Activated naive CD4-positive, alpha-beta T cell treated with anti-CD3 and anti-CD28 coated beads for 36 hours (primary cell): ENCODE measurements around the gene LYSMD3. TPM values are rescaled to one million over a fixed set of nuclear protein-coding genes. Genes with fewer than 3 reads are reported as not detected.
A peak's percentile ranks its signal among the peaks of the same experiment; 100 is the strongest.
"Not testable (repeated sequence)": the region's sequence is repeated elsewhere in the genome, so short reads cannot be mapped to it uniquely, and the experiment has no call there.

Source experiments
- CTCF ChIA-PET: fragments of 350-600 bp; sonication (Branson Sonifier 250); formaldehyde crosslinking; loops from one replicate; lab custom pipeline; 2021; ENCODE audit warnings: antibody characterized with exemption; lab: Charles Lee
- DNase-seq: peaks from one replicate; pipeline ENCODE4 v3.0.0-alpha.2; 2020
- H3K27ac Mint-ChIP-seq: one replicate; pipeline ENCODE4 v1.8.0; 2021; ENCODE audit warnings: mild to moderate bottlenecking, mixed read lengths
- H3K27me3 Mint-ChIP-seq: one replicate; pipeline ENCODE4 v1.8.0; 2021; ENCODE audit warnings: low read depth, mixed read lengths
- H3K36me3 Mint-ChIP-seq: one replicate; pipeline ENCODE4 v1.8.0; 2021; ENCODE audit warnings: low read depth, mixed read lengths
- H3K4me1 Mint-ChIP-seq: one replicate; pipeline ENCODE4 v1.8.0; 2021; ENCODE audit warnings: low read depth, mixed read lengths
- H3K4me3 Mint-ChIP-seq: one replicate; pipeline ENCODE4 v1.8.0; 2021; ENCODE audit warnings: mild to moderate bottlenecking, moderate library complexity, mixed read lengths
- H3K9me3 Mint-ChIP-seq: one replicate; pipeline ENCODE4 v1.8.0; 2021; ENCODE audit warnings: mixed read lengths
- intact Hi-C: fragments of 100-400 bp; cut with micrococcal nuclease; formaldehyde crosslinking; loops from one replicate; pipeline ENCODE4 v1.15.1; 2023
- total RNA-seq, 2 experiments: library from RNA; stranded (reverse); gene quantifications; one replicate each; pipeline ENCODE4 v1.2.3, GENCODE V29; 2021

Gene LYSMD3
- total RNA-seq: 10 to 100 TPM; 10.2 to 11.1 TPM

- Mint-ChIP-seq H3K9me3 (no peaks in the 10 kb centered on the region), H3K4me3 (peak within 1 kb of the TSS; percentile 95), H3K4me1 (peaks cover 22% of the 10 kb centered on the region), H3K36me3 (peaks cover 2% of the 10 kb centered on the region), H3K27ac (peak within 1 kb of the TSS; percentile 90), H3K27me3 (peaks cover 6% of the 10 kb centered on the region)
- intact Hi-C loops: loop anchor here (1.0 kb wide), 3 partner anchors 55 to 852 kb away; partner anchors contain the start of genes CETN3, MBLAC2 and POLR3G
- DNase-seq: peak; percentile 98
- CTCF ChIA-PET: interaction anchor here (0.6 to 3.8 kb wide), 8 partner anchors 50 to 254 kb away, joined by 3 to 50 read pairs (median 3); partner anchors contain the start of genes MBLAC2 and POLR3G
These were observed at the start of gene LYSMD3 for GRCh38 chr5:90529194-90529938. Gene LYSMD3, minus strand, starts transcription at chr5:90529584. Its CDS starts 4,295 bp downstream, at chr5:90525289.

GRCh38 chr5:90576566-90576965 is 47.2 kb upstream of the LYSMD3 start:
- DNase-seq, H3K4me3 Mint-ChIP-seq, H3K27ac Mint-ChIP-seq, intact Hi-C loops, CTCF ChIA-PET, H3K4me1 Mint-ChIP-seq, H3K36me3 Mint-ChIP-seq: not testable (repeated sequence)
- peaks cover 43% of the 10 kb centered on the region for H3K27me3 Mint-ChIP-seq
- H3K9me3 Mint-ChIP-seq: peaks cover 13% of the 10 kb centered on the region

GRCh38 chr5:90575712-90576111 is 46.3 kb upstream of the LYSMD3 start:
- CTCF ChIA-PET: no interaction called here
- H3K27ac Mint-ChIP-seq: no peak overlapping the region
- H3K4me3 Mint-ChIP-seq: no peak overlapping the region
- peaks cover 43% of the 10 kb centered on the region for H3K27me3 Mint-ChIP-seq
- H3K9me3 Mint-ChIP-seq: peaks cover 10% of the 10 kb centered on the region
- intact Hi-C loops: no loop called here
- no peak for DNase-seq
- no peaks in the 10 kb centered on the region for H3K4me1 Mint-ChIP-seq
- no peaks in the 10 kb centered on the region for H3K36me3 Mint-ChIP-seq

GRCh38 chr5:90571147-90571773 is 41.9 kb upstream of the LYSMD3 start:
- peaks cover 25% of the 10 kb centered on the region for H3K27me3 Mint-ChIP-seq
- intact Hi-C loops: no loop called here
- DNase-seq: no peak
- CTCF ChIA-PET: interaction anchor here (1.4 kb wide), 1 partner anchor 213 kb away, joined by 4 read pairs; no protein-coding TSS in a partner anchor
- H3K4me1 Mint-ChIP-seq: no peaks in the 10 kb centered on the region
- H3K4me3 Mint-ChIP-seq: no peak overlapping the region
- H3K27ac Mint-ChIP-seq: no peak overlapping the region
- H3K9me3 Mint-ChIP-seq: peaks cover 2% of the 10 kb centered on the region
- no peaks in the 10 kb centered on the region for H3K36me3 Mint-ChIP-seq

GRCh38 chr5:90570034-90570433 is 40.6 kb upstream of the LYSMD3 start:
- H3K9me3 Mint-ChIP-seq: no peaks in the 10 kb centered on the region
- H3K27me3 Mint-ChIP-seq: peaks cover 27% of the 10 kb centered on the region
- CTCF ChIA-PET: no interaction called here
- intact Hi-C loops: no loop called here
- H3K27ac Mint-ChIP-seq: no peak overlapping the region
- no peaks in the 10 kb centered on the region for H3K4me1 Mint-ChIP-seq
- no peaks in the 10 kb centered on the region for H3K36me3 Mint-ChIP-seq
- no peak for DNase-seq
- no peak overlapping the region for H3K4me3 Mint-ChIP-seq

GRCh38 chr5:90569084-90569483 is 39.7 kb upstream of the LYSMD3 start:
- H3K27ac Mint-ChIP-seq: no peak overlapping the region
- no peaks in the 10 kb centered on the region for H3K4me1 Mint-ChIP-seq
- no peaks in the 10 kb centered on the region for H3K36me3 Mint-ChIP-seq
- H3K9me3 Mint-ChIP-seq: no peaks in the 10 kb centered on the region
- intact Hi-C loops: no loop called here
- no peak for DNase-seq
- H3K27me3 Mint-ChIP-seq: peaks cover 26% of the 10 kb centered on the region
- CTCF ChIA-PET: no interaction called here
- no peak overlapping the region for H3K4me3 Mint-ChIP-seq

- no peak for DNase-seq
- Mint-ChIP-seq H3K36me3 (no peaks in the 10 kb centered on the region), H3K4me3 (no peak overlapping the region), H3K27ac (no peak overlapping the region), H3K9me3 (no peaks in the 10 kb centered on the region), H3K27me3 (peaks cover 29% of the 10 kb centered on the region), H3K4me1 (no peaks in the 10 kb centered on the region)
- intact Hi-C loops: no loop called here
- CTCF ChIA-PET: no interaction called here
These were observed 36.1 kb upstream of the LYSMD3 start for GRCh38 chr5:90565491-90565890.

GRCh38 chr5:90563108-90563507 is 33.7 kb upstream of the LYSMD3 start:
- H3K36me3 Mint-ChIP-seq: no peaks in the 10 kb centered on the region
- no peak for DNase-seq
- H3K27ac Mint-ChIP-seq: no peak overlapping the region
- no peak overlapping the region for H3K4me3 Mint-ChIP-seq
- intact Hi-C loops: no loop called here
- H3K4me1 Mint-ChIP-seq: peaks cover 6% of the 10 kb centered on the region
- no peaks in the 10 kb centered on the region for H3K9me3 Mint-ChIP-seq
- CTCF ChIA-PET: interaction anchor here (1.0 kb wide), 1 partner anchor 10 kb away, joined by 3 read pairs; no protein-coding TSS in a partner anchor
- H3K27me3 Mint-ChIP-seq: peaks cover 35% of the 10 kb centered on the region

GRCh38 chr5:90562341-90562740 is 33.0 kb upstream of the LYSMD3 start:
- no peaks in the 10 kb centered on the region for H3K9me3 Mint-ChIP-seq
- CTCF ChIA-PET: no interaction called here
- no peaks in the 10 kb centered on the region for H3K36me3 Mint-ChIP-seq
- peaks cover 43% of the 10 kb centered on the region for H3K27me3 Mint-ChIP-seq
- intact Hi-C loops: no loop called here
- no peak overlapping the region for H3K27ac Mint-ChIP-seq
- DNase-seq: no peak
- H3K4me3 Mint-ChIP-seq: no peak overlapping the region
- H3K4me1 Mint-ChIP-seq: peaks cover 9% of the 10 kb centered on the region

- DNase-seq: no peak
- CTCF ChIA-PET: no interaction called here
- Mint-ChIP-seq H3K27me3 (peaks cover 48% of the 10 kb centered on the region), H3K36me3 (no peaks in the 10 kb centered on the region), H3K27ac (no peak overlapping the region), H3K4me1 (peaks cover 9% of the 10 kb centered on the region), H3K9me3 (no peaks in the 10 kb centered on the region), H3K4me3 (no peak overlapping the region)
- intact Hi-C loops: no loop called here
These were observed 32.4 kb upstream of the LYSMD3 start for GRCh38 chr5:90561766-90562165.

- Mint-ChIP-seq H3K4me1 (peaks cover 9% of the 10 kb centered on the region), H3K27me3 (peaks cover 51% of the 10 kb centered on the region), H3K27ac (no peak overlapping the region), H3K4me3 (no peak overlapping the region), H3K9me3 (no peaks in the 10 kb centered on the region), H3K36me3 (no peaks in the 10 kb centered on the region)
- intact Hi-C loops: no loop called here
- CTCF ChIA-PET: interaction anchor here (0.8 kb wide), 1 partner anchor 155 kb away, joined by 3 read pairs; no protein-coding TSS in a partner anchor
- DNase-seq: no peak
These were observed 31.4 kb upstream of the LYSMD3 start for GRCh38 chr5:90560771-90561170.

- H3K4me1 Mint-ChIP-seq: peaks cover 9% of the 10 kb centered on the region
- intact Hi-C loops: no loop called here
- CTCF ChIA-PET: interaction anchor here (0.5 kb wide), 1 partner anchor 71 kb away, joined by 3 read pairs; no protein-coding TSS in a partner anchor
- no peaks in the 10 kb centered on the region for H3K9me3 Mint-ChIP-seq
- H3K4me3 Mint-ChIP-seq: peak within 1 kb of the TSS; percentile 50
- H3K27ac Mint-ChIP-seq: no peak within 1 kb of the TSS
- DNase-seq: no peak
- H3K27me3 Mint-ChIP-seq: peaks cover 54% of the 10 kb centered on the region
- H3K36me3 Mint-ChIP-seq: no peaks in the 10 kb centered on the region
These were observed 29.2 kb upstream of the LYSMD3 start, which contains the start of gene ADGRV1 for GRCh38 chr5:90558344-90559192. Gene ADGRV1, plus strand, starts transcription at chr5:90558797. Its CDS starts 99 bp downstream, at chr5:90558896.
